K562 (cell line): ENCODE data around the gene ZNF556. TPM values are rescaled to one million over a fixed set of nuclear protein-coding genes. Genes with fewer than 3 reads are reported as not detected.

Experiments used
- ATAC-seq: fragments of 200-7000 bp; cut with Tn5 transposase; 3 replicates; pipeline ENCODE4 v1.9.1; 2020; ENCODE audit warnings: moderate library complexity
- BruUV-seq: library from RNA; stranded (reverse); fragments of 400-500 nt; replicated peaks from 2 replicates; lab custom pipeline; 2021; lab: Mats Ljungman, UMichigan
- CTCF ChIA-PET: fragments of 300-600 bp; formaldehyde crosslinking; extraction: SDS; loops from one replicate; lab custom pipeline; 2021; ENCODE audit warnings: low intra/inter-chr PET ratio; lab: Yijun Ruan, JAX
- POLR2A ChIA-PET: fragments of 300-600, 350-650 bp; sonication (Branson Sonifier 250); formaldehyde crosslinking; extraction: SDS; loops from one replicate; lab custom pipeline; 2021; ENCODE audit warnings: antibody characterized with exemption, inconsistent platforms; lab: Yijun Ruan, JAX
- DNase-seq, 4 experiments: peaks; one replicate each; pipeline versions ENCODE4 v3.0.0 to v3.0.0-alpha.2; 2011 to 2018; ENCODE audit warnings: low spot score in 3 of 4, mixed read lengths in 3 of 4; ENCODE audit errors: extremely low read depth in 1 of 4
- FAIRE-seq: peaks from 2 replicates; lab custom pipeline; 2011; peaks lifted over from hg19 to GRCh38; lab: Jason Lieb, UNC
- H2AFZ ChIP-seq: 2 replicates; pipeline ENCODE4 v1.6.0; 2011; ENCODE audit warnings: low read depth, low read length, control low read depth, inconsistent platforms
- H3K27ac ChIP-seq: fragments of 200-600 bp; 3 replicates; pipeline ENCODE4 v1.8.0; 2011; ENCODE audit warnings: low read depth, mild to moderate bottlenecking, control low read depth, inconsistent platforms, low read length, moderate library complexity, mixed read lengths; ENCODE audit errors: extremely low read depth
- H3K27me3 ChIP-seq, 2 experiments: fragments of 300-600 bp in 1 of 2; 2 replicates in 1 of 2; 3 replicates in 1 of 2; pipeline versions ENCODE4 v1.6.0 to v1.8.0; 2011; ENCODE audit warnings: inconsistent platforms in 2 of 2, low read length in 2 of 2, mild to moderate bottlenecking in 1 of 2, mixed read lengths in 1 of 2, moderate library complexity in 1 of 2; ENCODE audit not compliant: control insufficient read depth in 2 of 2, insufficient read depth in 2 of 2
- H3K36me3 ChIP-seq: fragments of 300-600 bp; 3 replicates; pipeline ENCODE4 v1.8.0; 2011; ENCODE audit warnings: mild to moderate bottlenecking, low read length, inconsistent platforms; ENCODE audit not compliant: control insufficient read depth, insufficient read depth
- H3K4me1 ChIP-seq, 2 experiments: fragments of 200-600 bp in 1 of 2; replicated peaks in 1 of 2; 2 replicates in 1 of 2; 3 replicates in 1 of 2; pipeline versions ENCODE4 v1.5.1 to v1.8.0; 2011; ENCODE audit warnings: inconsistent platforms in 2 of 2, low read length in 2 of 2, mild to moderate bottlenecking in 1 of 2, mixed read lengths in 1 of 2, moderate library complexity in 1 of 2; ENCODE audit not compliant: control insufficient read depth in 2 of 2, insufficient read depth in 2 of 2
- H3K4me2 ChIP-seq: 2 replicates; pipeline ENCODE4 v1.6.1; 2011; ENCODE audit warnings: low read length, control low read depth, inconsistent platforms, mixed read lengths; ENCODE audit not compliant: insufficient read depth
- H3K4me3 ChIP-seq: fragments of 200-600 bp; sonication (generic), shearing (Covaris generic); 2 replicates; pipeline ENCODE4 v1.5.1; 2016; ENCODE audit warnings: control low read depth, inconsistent platforms
- H3K79me2 ChIP-seq: fragments of 200-600 bp; 3 replicates; pipeline ENCODE4 v1.8.0; 2011; ENCODE audit warnings: low read length, inconsistent platforms; ENCODE audit not compliant: control insufficient read depth, insufficient read depth
- H3K9ac ChIP-seq, 2 experiments: 2 replicates each; pipeline versions ENCODE4 v1.6.0 to v1.6.1; 2011; ENCODE audit warnings: low read depth in 2 of 2, low read length in 2 of 2, control low read depth in 1 of 2, inconsistent platforms in 1 of 2, mild to moderate bottlenecking in 1 of 2, mixed read lengths in 1 of 2; ENCODE audit not compliant: insufficient read depth in 1 of 2
- H3K9me1 ChIP-seq: one replicate; pipeline ENCODE4 v1.6.0; 2011; ENCODE audit warnings: inconsistent platforms, mild to moderate bottlenecking, low read length, moderate library complexity; ENCODE audit not compliant: control insufficient read depth, insufficient read depth
- H3K9me3 ChIP-seq: replicated peaks from 2 replicates; pipeline ENCODE4 v1.5.1; 2011; ENCODE audit warnings: low read depth, low read length, inconsistent platforms; ENCODE audit not compliant: control insufficient read depth, insufficient read depth
- H4K20me1 ChIP-seq: replicated peaks from 2 replicates; pipeline ENCODE4 v1.6.1; 2011; ENCODE audit warnings: low read length, inconsistent platforms, mixed read lengths; ENCODE audit not compliant: control insufficient read depth, insufficient read depth
- MCM5 ChIP-seq: fragments of 450-650 bp; IDR thresholded peaks from 2 replicates; pipeline ENCODE4 v1.6.1; 2016; ENCODE audit warnings: low read depth
- NR2C2 ChIP-seq, 2 experiments: fragments of 200-800 bp in 1 of 2; sonication (Bioruptor generic) in 1 of 2; sonication (generic) in 1 of 2; formaldehyde crosslinking in 1 of 2; IDR thresholded peaks; 2 replicates each; pipeline versions ENCODE4 v1.6.1 to v1.8.0; 2016 to 2022; ENCODE audit warnings: mild to moderate bottlenecking in 1 of 2, missing compliant biosample characterization in 1 of 2, missing genetic modification characterization in 1 of 2, missing genetic modification reagents in 1 of 2
- NUFIP1 ChIP-seq: fragments of 450-650 bp; IDR thresholded peaks from 2 replicates; pipeline ENCODE4 v1.6.1; 2018; ENCODE audit not compliant: partially characterized antibody
- ZNF778 ChIP-seq: fragments of 450-650 bp; formaldehyde crosslinking; IDR thresholded peaks from 2 replicates; pipeline ENCODE4 v1.4.0; 2020; ENCODE audit warnings: mild to moderate bottlenecking, moderate library complexity
- WGBS: fragments of 100-300 bp; shearing (Covaris generic); methylation state at CpG from one replicate; pipeline ENCODE4 v1.1.6; 2016; ENCODE audit warnings: low coverage, mixed read lengths; ENCODE audit not compliant: insufficient coverage; ENCODE audit errors: missing lambda C conversion rate; 5-methylcytosine and 5-hydroxymethylcytosine counted together
- in situ Hi-C: fragments of 300-500 bp; cut with MboI; formaldehyde crosslinking; loops from 4 replicates; pipeline ENCODE4 v1.15.0; 2018; ENCODE audit warnings: inconsistent platforms, mixed read lengths
- intact Hi-C: fragments of 100-400 bp; cut with micrococcal nuclease; formaldehyde crosslinking; loops from 2 replicates; pipeline ENCODE4 v1.14.2; 2022
- polyA plus RNA-seq, 8 experiments: library from polyadenylated mRNA; depleted of rRNA in 4 of 8; stranded (reverse) in 5 of 8; unstranded in 3 of 8; fragments of >200 nt; fragmentation: Nextera tagmentation in 2 of 8; fragmentation: Illumina TruSeq in 1 of 8; extraction: Ambion mirVana in 2 of 8; extraction: Trizol in 1 of 8; gene quantifications; 2 replicates each; pipeline versions ENCODE4 v1.2.1 to v1.2.3, GENCODE V29; 2011 to 2014; ENCODE audit warnings: inconsistent platforms in 1 of 8, missing spikeins in 1 of 8
- total RNA-seq, 7 experiments: library from RNA; depleted of rRNA in 6 of 7; stranded (reverse); fragments of >200 nt in 6 of 7; fragmentation: Illumina TruSeq in 2 of 7; extraction: Trizol in 2 of 7; gene quantifications; 2 replicates each; pipeline versions ENCODE4 v1.2.1 to v1.2.3, GENCODE V29; 2011 to 2021; ENCODE audit warnings: low replicate concordance in 1 of 7
- TF ChIP-seq, protein P1 (sequence below): sonication (generic); formaldehyde crosslinking; IDR thresholded peaks from 2 replicates; pipeline ENCODE4 v1.8.0; 2022; ENCODE audit warnings: mild to moderate bottlenecking, missing genetic modification reagents
- TF ChIP-seq, protein P2 (sequence below): fragments of 450-650 bp; IDR thresholded peaks from 2 replicates; pipeline ENCODE4 v1.6.1; 2016; ENCODE audit warnings: mild to moderate bottlenecking
- TF ChIP-seq, protein P3 (sequence below): fragments of 450-650 bp; formaldehyde crosslinking; IDR thresholded peaks from 2 replicates; pipeline ENCODE4 v1.4.0; 2022; ENCODE audit warnings: missing genetic modification characterization
- TF ChIP-seq, protein P4 (sequence below): fragments of 450-650 bp; formaldehyde crosslinking; IDR thresholded peaks from 2 replicates; pipeline ENCODE4 v1.4.0; 2020; ENCODE audit warnings: mild to moderate bottlenecking

The ZNF556 gene
- total and polyA plus RNA-seq, 9 of the 15 experiments (the other 6 are each of a cell fraction or from before 2014, with no cell fraction given): 0.01 to 0.36 (median 0.10) TPM; not detected in 1

DNA sequence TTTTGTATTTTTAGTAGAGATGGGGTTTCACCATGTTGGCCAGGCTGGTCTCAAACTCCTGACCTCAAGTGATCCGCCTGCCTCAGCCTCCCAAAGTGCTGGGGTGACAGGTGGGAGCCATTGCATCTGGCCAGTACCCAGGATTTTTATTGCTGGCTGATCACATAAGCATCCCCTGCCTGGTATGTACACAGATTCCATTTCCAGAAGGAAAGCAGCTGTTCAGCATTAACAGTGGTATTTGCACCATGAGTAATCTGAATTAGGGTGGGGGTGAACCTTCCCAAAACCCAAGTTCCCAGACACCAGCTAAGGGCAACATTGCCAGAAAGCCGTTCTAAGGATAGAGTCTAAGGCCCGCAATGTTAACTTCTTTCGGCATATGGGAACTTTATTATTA lies 18.5 kb upstream of the ZNF556 start:
- Histone ChIP-seq H3K4me3 (no peak overlapping the region), H3K79me2 (no peaks in the 10 kb centered on the region; the same call in 2 of the 3 replicates), H3K9me1 (no peaks in the 10 kb centered on the region), H3K4me1 (no peaks in the 10 kb centered on the region), H3K4me2 (no peak overlapping the region), H3K27me3 (no peaks in the 10 kb centered on the region), H3K9me3 (peaks cover 23% of the 10 kb centered on the region), H3K9ac (no peak overlapping the region), H4K20me1 (no peaks in the 10 kb centered on the region), H3K36me3 (peaks cover 33% of the 10 kb centered on the region), H2AFZ (no peak overlapping the region), H3K27ac (no peak overlapping the region)
- FAIRE-seq (no peak), ATAC-seq (no peak), DNase-seq (no peak)
- TF ChIP-seq NUFIP1 (no peak), MCM5 (no peak), NR2C2 (CRISPR knock-in tag; IDR thresholded peaks at IDR 0.05) (no peak), NR2C2 (tag; IDR thresholded peaks at IDR 0.05) (no peak), ZNF778 (CRISPR knock-in tag) (no peak)
- TF ChIP-seq, protein P1, sequence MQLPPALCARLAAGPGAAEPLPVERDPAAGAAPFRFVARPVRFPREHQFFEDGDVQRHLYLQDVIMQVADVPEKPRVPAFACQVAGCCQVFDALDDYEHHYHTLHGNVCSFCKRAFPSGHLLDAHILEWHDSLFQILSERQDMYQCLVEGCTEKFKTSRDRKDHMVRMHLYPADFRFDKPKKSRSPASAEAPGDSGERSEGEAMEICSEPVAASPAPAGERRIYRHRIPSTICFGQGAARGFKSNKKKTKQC (CRISPR knock-in tag): no peak
- TF ChIP-seq, protein P2, sequence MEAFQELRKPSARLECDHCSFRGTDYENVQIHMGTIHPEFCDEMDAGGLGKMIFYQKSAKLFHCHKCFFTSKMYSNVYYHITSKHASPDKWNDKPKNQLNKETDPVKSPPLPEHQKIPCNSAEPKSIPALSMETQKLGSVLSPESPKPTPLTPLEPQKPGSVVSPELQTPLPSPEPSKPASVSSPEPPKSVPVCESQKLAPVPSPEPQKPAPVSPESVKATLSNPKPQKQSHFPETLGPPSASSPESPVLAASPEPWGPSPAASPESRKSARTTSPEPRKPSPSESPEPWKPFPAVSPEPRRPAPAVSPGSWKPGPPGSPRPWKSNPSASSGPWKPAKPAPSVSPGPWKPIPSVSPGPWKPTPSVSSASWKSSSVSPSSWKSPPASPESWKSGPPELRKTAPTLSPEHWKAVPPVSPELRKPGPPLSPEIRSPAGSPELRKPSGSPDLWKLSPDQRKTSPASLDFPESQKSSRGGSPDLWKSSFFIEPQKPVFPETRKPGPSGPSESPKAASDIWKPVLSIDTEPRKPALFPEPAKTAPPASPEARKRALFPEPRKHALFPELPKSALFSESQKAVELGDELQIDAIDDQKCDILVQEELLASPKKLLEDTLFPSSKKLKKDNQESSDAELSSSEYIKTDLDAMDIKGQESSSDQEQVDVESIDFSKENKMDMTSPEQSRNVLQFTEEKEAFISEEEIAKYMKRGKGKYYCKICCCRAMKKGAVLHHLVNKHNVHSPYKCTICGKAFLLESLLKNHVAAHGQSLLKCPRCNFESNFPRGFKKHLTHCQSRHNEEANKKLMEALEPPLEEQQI: no peak
- TF ChIP-seq, protein P3, sequence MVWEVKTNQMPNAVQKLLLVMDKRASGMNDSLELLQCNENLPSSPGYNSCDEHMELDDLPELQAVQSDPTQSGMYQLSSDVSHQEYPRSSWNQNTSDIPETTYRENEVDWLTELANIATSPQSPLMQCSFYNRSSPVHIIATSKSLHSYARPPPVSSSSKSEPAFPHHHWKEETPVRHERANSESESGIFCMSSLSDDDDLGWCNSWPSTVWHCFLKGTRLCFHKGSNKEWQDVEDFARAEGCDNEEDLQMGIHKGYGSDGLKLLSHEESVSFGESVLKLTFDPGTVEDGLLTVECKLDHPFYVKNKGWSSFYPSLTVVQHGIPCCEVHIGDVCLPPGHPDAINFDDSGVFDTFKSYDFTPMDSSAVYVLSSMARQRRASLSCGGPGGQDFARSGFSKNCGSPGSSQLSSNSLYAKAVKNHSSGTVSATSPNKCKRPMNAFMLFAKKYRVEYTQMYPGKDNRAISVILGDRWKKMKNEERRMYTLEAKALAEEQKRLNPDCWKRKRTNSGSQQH: no peak
- TF ChIP-seq, protein P4, sequence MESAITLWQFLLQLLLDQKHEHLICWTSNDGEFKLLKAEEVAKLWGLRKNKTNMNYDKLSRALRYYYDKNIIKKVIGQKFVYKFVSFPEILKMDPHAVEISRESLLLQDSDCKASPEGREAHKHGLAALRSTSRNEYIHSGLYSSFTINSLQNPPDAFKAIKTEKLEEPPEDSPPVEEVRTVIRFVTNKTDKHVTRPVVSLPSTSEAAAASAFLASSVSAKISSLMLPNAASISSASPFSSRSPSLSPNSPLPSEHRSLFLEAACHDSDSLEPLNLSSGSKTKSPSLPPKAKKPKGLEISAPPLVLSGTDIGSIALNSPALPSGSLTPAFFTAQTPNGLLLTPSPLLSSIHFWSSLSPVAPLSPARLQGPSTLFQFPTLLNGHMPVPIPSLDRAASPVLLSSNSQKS: no peak
- WGBS: 88% methylated on average over 4 of the region's 4 CpGs
- no TSS peak for BruUV-seq
- POLR2A ChIA-PET: no interaction called here
- CTCF ChIA-PET: no interaction called here
- in situ Hi-C loops: no loop called here
- intact Hi-C loops: no loop called here
